Hepatocyte (in vitro differentiated cells): ENCODE measurements around the gene PLCH2.

ENCODE experiments used
- CTCF ChIP-seq: fragments of 200-600 bp; sonication (generic); IDR thresholded peaks from 2 replicates; pipeline ENCODE4 v1.5.1; 2016; ENCODE audit warnings: antibody characterized with exemption, mild to moderate bottlenecking; ENCODE audit not compliant: poor library complexity
- EZH2 ChIP-seq: fragments of 200-600 bp; sonication (generic); IDR thresholded peaks from 2 replicates; pipeline ENCODE4 v1.6.1; 2016; ENCODE audit warnings: antibody characterized with exemption, mild to moderate bottlenecking, borderline replicate concordance

DNA sequence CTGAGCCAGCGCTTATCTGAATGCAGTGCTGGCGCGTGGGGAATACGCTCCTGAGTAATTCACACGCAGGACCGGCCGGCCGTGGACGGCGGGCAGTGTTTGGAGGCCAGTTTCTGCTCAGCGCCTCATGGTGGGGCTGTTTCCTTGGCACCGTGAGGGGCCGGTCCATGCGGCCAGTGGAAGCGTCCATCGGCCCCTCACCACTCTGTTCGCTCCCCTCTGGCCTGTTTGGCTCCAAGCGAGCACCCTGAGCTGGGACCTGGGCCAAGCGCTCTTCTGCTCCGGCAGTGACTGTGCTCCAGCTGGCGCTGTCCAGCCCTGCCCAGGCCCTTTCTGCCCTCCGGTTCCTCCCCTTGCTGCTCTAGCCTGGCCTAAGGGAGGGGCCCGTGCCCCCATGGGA is 16.3 kb upstream of the PLCH2 start:
- TF ChIP-seq CTCF, result peak; percentile 9
- TF ChIP-seq EZH2, result no peak
